HT-29 (cell line): ENCODE data around the gene XPNPEP2. TPM values are rescaled to one million over a fixed set of nuclear protein-coding genes. Genes with fewer than 3 reads are reported as not detected.

Source experiments
- DNase-seq: peaks from one replicate; pipeline ENCODE4 v3.0.0-alpha.2; 2015; ENCODE audit warnings: low spot score
- total RNA-seq: library from RNA; depleted of rRNA; stranded (reverse); fragments of >200 nt; shearing (Covaris generic); gene quantifications from 2 replicates; pipeline ENCODE4 v1.2.3, GENCODE V29; 2014; rRNA removed

Gene XPNPEP2, protein sequence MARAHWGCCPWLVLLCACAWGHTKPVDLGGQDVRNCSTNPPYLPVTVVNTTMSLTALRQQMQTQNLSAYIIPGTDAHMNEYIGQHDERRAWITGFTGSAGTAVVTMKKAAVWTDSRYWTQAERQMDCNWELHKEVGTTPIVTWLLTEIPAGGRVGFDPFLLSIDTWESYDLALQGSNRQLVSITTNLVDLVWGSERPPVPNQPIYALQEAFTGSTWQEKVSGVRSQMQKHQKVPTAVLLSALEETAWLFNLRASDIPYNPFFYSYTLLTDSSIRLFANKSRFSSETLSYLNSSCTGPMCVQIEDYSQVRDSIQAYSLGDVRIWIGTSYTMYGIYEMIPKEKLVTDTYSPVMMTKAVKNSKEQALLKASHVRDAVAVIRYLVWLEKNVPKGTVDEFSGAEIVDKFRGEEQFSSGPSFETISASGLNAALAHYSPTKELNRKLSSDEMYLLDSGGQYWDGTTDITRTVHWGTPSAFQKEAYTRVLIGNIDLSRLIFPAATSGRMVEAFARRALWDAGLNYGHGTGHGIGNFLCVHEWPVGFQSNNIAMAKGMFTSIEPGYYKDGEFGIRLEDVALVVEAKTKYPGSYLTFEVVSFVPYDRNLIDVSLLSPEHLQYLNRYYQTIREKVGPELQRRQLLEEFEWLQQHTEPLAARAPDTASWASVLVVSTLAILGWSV
- total RNA-seq, result not detected in 2 replicates

GRCh38 chrX:129738466-129739308, at the start of gene XPNPEP2:
Gene XPNPEP2 (plus strand): TSS chrX:129738979. CDS start chrX:129739214, 235 bp downstream.
- DNase-seq, result no peak

- DNase-seq, result no peak
These were observed 49.0 kb upstream of the XPNPEP2 start for GRCh38 chrX:129689796-129690195.

DNA sequence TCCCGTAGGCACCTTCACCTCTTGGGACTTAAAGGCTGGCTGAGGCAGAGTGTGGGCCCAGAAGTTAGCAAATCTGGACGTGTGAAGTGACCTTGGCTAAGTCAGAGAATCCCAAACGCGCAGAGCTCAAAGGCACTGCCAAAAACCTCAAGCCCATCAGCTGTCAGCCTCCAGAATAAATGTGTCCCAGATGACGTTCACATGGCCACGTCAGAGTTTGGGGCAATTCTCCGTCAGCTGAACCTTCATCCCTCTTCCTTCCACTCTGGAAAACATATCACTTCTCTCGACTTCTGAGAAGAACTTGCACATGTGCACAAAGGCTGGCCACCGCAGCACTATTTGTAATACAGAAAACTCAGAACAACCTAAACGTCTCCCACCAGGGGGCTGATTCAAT, 48.3 kb upstream of the XPNPEP2 start:
- no peak for DNase-seq

GRCh38 chrX:129693354-129693753, 45.4 kb upstream of the XPNPEP2 start:
- no peak for DNase-seq

GRCh38 chrX:129694805-129695204, 44.0 kb upstream of the XPNPEP2 start:
- no peak for DNase-seq

GRCh38 chrX:129695535-129695934, 43.2 kb upstream of the XPNPEP2 start:
- DNase-seq, result no peak

- DNase-seq, result no peak
These were observed 42.8 kb upstream of the XPNPEP2 start for GRCh38 chrX:129695937-129696336.

DNA sequence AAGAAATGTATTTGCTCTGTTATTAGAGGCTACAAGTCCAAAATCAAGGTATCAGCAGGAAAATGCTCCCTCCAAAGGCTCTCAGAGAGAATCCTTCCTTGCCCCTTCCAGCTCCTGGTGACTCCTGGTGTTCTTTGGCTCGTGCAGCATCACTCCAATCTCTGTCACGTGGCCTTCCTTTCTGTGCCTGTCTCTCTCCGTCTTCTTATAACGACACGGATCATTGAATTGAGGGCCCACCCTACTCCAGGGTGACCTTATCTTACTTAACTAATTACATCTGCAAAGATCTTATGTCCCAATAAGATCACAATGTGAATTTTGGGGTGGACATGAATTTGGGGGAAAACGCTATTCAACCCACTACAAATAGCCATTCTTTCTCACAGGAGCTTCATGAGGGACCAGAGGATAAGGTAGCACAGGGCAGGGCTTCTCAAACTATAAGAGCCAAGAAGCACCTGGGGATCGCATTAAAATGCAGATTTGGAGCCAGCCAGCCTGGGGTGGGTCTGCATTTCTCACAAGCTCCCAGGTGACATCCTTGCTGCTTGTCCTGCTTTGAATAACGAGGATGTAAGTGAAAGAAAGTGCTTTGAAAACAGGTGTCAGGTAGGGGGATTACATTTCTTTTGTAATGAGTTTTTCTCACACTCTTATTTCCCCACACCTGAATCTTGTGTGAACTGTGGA, 42.2 kb upstream of the XPNPEP2 start:
- no peak for DNase-seq

DNA sequence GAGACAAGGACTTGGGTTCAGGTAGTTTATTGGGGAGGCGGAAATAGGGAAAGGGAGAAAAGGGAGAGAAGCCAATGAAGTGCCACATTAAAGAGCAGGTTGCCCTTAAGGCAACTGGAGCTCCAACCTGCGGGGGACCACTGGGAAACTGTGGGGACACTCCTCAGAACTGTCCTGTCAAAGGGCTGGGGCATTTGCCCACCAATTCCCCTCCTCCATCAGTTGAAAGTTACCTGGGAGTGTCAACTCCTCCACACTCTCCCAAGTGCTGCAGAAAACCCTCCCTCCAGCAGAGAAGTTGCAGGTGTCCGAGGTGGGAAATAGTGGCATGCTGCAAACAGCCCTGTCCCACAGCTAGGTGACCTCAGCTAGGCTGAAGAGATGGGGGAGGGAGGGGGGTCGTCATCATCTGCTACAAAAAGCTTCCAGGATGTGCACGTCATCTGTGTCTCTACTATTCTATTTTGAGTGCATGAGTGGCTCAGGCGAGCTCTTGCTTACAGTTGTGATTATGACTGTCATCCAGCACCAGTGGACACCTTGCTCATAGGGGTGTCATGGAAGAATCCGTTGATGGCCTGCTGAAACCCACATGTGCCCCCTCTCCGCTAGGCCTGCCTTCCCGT, 41.5 kb upstream of the XPNPEP2 start:
- no peak for DNase-seq

- peak; percentile 35 for DNase-seq
These were observed 40.6 kb upstream of the XPNPEP2 start for GRCh38 chrX:129698150-129698549.

DNA sequence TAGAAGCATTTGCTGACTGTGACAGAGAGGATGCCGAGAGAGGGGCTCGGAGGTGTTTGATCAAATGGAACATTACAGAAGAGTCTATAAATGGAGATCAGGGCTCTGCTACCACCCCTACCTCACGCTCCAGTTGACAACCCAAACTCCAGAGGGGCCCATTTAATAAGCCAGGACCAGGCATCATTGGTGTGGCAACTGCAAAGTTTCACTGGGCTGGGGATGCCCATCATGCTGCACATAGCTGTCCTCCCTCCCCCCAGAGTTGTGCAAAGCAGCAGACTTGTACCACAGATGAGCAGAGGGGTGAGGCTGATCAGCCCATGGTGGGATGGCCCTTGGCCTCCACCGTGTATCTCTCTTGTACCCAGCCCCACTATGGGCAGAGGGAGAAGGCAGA, 38.2 kb upstream of the XPNPEP2 start:
- no peak for DNase-seq

- DNase-seq, result no peak
These were observed 37.1 kb upstream of the XPNPEP2 start for GRCh38 chrX:129701624-129702069.

DNA sequence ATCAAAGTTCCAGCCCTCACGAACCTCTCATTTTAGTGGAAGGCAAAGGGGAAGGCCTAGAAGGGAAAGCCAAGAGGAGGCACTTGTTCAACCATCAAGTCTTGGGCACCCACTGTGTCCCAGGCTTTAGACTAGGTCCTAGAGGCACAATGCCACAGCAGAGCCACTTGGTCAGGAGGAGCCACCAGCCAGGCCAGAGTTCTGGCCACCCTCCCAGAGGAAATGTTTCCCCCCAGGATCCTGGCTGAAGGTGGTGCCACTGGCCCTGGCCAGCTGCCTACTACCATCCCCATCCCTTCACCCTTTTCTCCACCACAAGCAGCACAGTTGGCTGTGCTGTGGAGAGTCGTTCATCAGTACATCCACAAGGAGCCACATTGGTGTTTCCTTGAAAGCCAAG, 34.3 kb upstream of the XPNPEP2 start:
- no peak for DNase-seq

DNA sequence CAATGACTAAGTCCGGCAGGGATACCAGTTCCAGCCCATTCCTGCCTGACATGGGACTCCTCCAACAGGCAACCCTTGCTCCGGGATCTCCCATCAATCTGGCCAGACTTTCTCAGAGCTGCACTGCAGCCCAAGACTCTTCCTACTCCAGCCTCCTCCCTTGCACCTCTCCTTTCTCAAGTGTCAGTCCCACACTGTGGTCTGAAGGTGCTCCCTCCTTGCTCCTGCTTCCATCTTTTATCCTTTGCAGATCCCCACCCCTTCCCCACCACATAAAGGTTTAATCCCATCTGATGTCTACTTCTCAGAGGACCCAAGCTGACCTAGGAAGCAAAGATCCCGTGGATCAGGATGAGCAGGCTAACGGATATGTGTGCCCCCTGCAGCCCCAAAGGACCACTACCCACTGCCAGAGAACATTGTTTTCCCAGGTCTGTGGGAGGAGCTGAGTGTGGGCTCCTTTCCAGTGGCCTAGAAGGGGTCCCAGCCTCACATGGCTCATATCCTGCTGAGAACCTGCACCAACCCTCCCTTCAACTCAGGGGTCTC, 33.3 kb upstream of the XPNPEP2 start:
- DNase-seq, result no peak

- no peak for DNase-seq
These were observed 32.8 kb upstream of the XPNPEP2 start for GRCh38 chrX:129705988-129706387.

DNA sequence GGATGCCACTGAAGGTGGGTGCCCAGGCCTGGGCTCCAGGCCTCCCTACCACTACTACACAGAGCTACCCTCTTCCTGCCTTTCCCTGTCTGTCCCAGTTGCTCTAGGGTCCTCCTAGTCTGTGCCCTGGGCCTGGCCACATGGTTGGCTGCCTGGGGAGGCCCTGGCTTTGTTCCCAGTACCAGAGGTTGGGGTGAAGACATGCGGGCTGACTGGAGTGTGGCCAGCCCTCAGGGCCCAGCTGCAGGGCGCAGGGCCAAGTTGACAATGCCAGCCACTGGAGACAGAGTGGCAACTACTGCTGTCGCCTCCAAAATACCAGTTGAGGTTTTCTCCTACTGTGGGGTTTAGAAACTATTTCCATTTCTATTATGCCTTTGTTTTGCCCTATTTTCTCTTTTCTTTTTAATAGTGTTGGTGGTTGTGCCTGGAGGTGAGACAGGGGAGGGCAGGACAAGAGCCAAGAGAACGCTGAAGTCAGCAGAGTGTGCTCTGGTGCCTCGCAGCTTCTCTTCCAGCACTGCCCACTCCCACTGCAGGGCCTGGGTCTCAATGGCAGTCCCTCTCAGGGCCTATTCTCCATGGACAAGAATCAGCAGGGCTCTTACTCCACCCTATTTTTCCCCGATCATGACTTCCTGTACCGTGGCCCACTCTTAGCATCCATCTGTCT, 32.2 kb upstream of the XPNPEP2 start:
- DNase-seq, result peak; percentile 33

DNA sequence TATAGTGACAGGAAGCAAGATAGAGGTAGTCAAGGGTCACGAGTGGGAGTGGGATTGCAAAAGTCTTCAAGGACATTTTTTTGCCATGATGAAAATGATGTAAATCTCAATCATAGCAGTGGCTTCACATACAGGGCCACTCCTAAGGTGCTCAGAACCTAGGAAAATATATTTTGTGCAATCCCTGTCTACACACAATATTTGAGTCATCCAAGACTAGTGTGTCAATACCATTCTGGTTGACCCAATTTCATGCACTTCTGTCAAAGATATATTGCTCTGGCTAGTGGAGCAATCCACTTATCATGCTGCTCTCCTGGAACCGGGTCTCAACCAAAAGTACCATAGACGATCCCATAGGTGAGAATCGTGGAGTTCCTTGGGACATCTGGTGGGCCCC, 24.2 kb upstream of the XPNPEP2 start:
- no peak for DNase-seq

DNA sequence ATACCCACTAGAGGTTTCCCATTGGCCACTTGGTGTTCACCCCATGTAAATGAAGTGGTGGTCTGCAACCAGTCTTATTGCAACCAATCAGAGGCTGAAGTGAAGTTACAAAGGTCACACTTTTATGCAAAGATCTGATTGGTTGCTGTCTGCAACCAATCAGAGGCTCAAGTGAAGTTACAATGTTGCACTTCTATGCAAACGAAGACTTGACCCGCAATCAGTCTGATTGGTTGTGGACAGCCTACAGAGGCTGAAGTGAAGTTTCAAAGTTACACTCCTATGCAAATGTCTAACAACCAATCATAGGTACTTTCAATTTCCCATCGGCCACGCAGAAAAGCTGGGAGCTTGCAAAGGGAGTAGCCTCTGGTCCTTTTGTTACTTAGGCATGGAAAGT, 22.3 kb upstream of the XPNPEP2 start:
- DNase-seq, result no peak

DNA sequence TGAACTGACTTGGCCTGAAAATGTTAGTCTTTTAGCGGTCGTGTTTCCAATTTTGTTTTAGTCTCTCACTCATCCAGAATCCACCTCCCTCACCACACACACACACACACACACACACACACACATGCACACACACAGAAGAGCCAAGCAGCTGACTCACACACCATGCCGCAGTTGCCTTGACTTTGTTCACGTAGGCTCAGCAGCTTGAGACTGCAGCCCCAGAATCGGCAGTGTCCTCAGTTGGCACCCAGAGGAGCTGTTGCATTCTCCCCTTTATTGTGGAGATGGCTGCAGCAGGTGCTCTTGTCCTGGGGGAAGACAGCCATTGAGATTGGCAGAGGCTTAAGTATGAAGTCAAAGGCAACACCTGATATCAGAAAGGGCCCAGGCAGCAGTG, 20.9 kb upstream of the XPNPEP2 start:
- DNase-seq, result no peak

DNA sequence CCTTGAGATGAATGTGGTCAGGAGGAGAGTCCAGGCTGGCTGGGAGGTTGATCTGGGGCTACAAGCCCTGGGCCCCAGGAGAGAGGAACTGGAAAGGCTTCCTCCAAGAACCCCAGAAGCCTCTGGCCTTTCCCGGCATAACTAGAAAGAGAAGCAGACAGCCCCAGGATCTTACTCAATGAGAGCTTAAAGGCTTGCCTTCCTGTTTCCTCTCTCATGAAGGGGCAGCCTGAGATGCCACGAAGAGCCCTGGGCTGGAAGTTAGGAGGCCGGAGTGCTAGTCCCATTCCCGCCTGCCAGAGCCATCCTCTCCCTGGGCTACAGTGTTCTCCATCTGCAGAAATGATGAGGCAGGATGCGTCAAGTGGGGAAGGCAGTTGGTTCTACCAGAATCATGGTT, 20.1 kb upstream of the XPNPEP2 start:
- no peak for DNase-seq
